Skeletal muscle cell (primary cell): ENCODE measurements around the gene SORCS2.
"Not testable (repeated sequence)": the region's sequence is repeated elsewhere in the genome, so short reads cannot be mapped to it uniquely, and the experiment has no call there.

Experiments
- DNase-seq: peaks from one replicate; pipeline ENCODE4 v3.0.0-alpha.2; 2010; ENCODE audit warnings: low read depth
- H3K4me3 ChIP-seq: 2 replicates; pipeline ENCODE4 v1.5.1; 2011; ENCODE audit warnings: low read depth, mild to moderate bottlenecking, control low read depth, low read length, moderate library complexity

The SORCS2 gene

DNA sequence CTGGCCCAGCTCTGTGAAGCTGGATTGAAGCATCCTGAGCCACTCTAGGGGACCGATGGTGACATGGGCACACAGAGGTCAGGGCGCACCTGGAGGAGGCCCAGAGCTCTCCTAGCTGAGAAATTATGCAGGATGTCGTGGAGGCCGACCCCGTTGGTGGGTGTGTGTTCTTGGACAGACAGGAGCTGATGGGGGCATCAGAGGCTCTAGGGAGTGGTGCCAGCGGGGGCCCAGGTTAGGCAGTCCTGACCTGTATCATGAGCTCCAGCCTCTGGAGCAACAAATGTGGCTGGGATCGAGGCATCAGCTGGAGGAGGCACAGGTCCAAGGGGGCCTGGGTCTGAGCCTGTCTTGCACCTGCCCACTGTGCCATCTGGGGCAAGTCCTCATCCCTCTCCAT, 367.0 kb downstream of the SORCS2 start:
- DNase-seq, result no peak
- H3K4me3 ChIP-seq, result no peak overlapping the region

DNA sequence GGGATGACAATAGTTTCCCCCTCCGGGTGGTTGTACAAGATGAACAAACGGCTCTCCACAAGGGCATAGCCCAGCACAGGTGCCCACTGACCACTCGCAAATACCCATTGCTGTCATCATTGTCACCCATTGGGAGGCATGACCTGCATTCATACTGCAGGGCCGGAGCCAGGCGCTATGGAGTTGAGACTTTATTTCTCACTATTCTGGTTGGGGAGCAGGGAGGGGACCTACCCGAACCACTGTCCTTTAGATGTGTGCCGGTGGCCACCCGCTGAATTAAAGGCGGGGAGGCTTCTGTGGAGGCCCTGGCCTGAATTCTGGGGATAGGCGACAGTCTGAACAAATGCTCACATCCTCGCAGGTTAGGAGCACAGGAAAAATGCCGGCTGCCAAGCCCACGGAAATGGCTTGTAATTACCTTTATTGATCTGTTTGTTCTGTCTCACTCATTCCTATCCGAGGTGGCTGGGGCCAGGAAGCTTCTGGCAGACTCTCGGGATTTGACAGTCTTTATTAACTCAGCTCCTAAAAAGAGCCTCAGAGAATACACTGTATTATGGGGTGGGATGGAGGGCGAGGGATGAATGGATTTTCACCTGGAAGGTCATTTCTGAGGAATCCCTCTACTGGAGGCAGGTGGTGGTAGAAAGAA, 367.5 kb downstream of the SORCS2 start:
- no peak overlapping the region for H3K4me3 ChIP-seq
- no peak for DNase-seq

DNA sequence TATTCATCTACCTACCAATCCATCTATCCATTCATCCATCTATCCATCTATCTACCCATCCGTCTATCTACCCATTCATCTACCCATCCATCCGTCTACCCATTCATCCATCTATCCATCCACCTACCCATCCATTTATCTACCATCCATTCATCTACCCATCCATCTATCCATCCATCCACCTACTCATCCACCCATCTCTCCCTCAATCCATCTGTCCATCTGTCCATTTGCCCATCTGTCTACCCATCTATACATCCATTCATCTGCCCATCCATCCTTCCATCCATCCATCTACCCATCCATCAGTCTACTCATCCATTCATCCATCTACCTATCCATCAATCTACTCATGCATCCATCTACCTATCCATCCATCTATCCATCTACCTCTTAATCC, 369.2 kb downstream of the SORCS2 start:
- no peak overlapping the region for H3K4me3 ChIP-seq

DNA sequence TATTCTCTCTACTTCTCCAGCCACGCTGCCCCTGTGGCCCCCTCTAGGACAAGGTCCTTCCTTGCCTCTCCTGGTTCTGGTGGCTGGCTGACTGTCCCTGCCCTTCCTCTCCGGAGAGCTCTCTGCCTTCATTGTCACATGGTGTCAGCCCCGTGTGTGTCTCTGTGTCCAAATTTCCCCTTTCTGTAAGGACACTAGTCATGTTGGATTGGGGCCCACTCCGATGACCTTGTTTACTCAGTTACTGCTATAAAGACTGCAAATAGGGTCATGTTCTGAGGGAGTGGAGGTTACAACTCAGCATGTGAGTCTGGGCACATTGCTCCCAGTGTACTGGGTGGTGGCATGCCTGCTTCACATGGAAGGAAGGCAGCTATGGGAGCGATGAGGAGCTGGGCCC, 371.9 kb downstream of the SORCS2 start:
- no peak overlapping the region for H3K4me3 ChIP-seq
- no peak for DNase-seq

More for the DNA sequence above, 369.2 kb downstream of the SORCS2 start:
- DNase-seq, result no peak

DNA sequence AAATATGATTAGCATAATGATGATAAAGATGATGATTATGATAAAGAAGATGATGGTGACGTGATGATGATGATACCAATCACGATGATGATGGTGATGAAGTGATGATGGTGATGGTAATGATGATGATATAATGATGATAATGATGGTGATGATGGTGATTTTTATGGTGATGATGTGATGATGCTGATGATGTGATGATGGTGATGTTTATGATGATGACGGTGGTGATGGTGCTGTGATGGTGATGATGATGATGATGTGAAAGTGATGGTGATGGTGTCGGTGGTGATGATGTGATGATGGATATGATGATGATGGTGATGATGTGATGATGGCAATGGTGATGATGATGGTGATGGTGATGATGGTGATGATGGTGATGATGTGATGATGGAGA, 373.1 kb downstream of the SORCS2 start:
- DNase-seq, result no peak
- no peak overlapping the region for H3K4me3 ChIP-seq

DNA sequence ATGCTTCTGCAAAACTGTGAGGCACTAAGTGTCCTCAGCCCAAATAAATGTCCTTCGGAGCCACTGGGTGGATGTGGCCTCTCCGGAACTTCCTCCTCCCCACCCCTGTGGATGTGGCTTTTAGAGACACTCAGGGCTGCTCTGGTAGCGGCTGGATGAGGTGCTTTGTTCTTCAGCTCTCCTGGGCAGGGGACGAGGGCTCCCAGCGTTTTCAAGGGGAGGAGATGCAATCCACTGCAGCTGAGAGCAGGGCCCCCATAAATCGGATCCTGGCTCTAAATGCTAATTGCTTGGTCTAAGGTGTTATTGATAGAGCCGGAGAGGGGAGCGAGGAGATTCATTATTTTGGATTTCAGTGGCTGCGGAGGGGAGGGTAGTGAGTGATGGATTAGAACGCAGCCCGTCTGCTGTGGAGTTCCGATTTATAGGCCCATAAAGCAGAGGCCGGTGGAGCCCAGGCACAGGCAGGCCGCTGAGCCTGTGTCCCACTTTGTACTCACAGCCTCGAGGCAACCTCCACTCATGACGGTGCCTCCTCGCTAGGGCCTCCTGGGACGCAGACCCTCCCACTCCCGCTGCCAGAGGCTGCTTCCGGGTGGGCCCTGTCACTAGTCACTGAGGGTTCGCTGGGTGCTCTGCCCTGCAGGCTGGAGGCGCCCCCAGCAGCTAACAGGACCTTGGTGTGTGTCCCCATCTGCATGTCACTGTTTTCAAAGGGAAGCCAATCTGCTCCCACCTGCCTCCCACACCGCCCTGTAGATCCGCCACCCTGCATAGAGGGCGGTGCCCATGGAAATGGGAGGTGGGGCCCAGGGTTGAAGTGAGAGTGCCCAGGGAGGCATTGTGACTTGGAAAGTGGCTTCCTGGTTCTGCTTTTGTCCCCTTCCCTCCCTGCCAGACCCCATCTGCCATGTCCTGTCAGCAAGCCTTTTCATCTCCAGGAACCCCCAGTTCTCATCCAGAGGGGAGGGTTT, 377.8 kb downstream of the SORCS2 start:
- DNase-seq, result no peak
- no peak overlapping the region for H3K4me3 ChIP-seq

DNA sequence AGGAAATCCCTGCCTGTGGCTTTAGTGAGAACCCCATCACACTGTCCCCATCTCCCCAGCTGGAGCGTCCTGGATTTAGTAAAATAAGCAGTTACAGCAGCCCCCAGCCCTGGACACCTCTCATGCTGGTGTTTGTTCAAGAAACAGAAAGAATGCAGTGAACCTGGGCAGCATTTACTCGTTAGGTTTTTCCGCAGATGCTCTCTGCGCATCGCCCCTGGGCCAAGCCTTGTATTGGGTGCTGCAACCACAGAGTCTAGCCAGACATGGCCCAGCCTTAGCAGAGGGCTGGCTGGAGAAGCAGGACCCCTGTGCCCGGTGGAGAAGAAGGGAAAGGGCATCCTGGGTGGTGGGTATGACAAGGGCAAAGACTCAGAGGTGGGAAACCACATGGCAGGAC, 378.7 kb downstream of the SORCS2 start:
- DNase-seq, result no peak
- no peak overlapping the region for H3K4me3 ChIP-seq

DNA sequence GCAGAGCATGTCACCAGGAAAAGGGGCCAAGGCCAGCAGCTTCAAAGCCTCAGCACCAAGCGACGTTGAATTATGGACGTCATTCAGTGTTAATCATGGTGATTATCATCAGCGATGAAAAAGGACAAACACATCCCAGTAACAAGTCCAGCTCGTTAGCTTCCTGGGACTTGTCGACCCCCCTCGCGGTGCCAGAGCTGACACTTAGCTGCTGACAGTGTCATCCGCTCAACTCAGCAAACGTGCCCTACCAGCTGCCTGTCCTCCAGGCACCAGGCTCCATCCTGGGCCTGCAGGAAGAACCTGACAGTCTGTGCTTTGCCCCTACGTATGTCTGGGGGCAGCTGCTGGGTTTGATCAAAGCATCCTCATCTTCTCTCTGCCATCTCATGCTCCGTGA, 379.4 kb downstream of the SORCS2 start:
- no peak overlapping the region for H3K4me3 ChIP-seq
- DNase-seq, result no peak

DNA sequence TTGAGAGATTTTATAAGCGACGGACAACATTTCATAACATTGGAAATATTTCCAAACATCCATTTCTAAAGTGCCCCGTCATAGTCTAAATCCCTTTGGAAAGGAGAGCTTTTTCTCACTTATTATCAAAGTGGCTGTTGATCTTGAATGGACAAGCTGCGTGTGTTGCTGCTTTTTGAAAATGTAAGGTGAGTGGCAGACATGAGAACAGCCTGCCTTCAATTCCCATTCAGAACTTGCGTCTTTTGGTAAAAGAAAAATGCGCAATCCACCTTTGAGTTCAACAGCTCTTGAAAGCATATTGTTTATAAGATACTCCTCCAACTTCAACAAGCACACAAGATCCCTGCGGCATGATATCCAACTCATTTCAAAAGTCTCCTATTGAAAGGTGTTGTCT, 380.6 kb downstream of the SORCS2 start:
- H3K4me3 ChIP-seq, result no peak overlapping the region
- DNase-seq, result no peak

DNA sequence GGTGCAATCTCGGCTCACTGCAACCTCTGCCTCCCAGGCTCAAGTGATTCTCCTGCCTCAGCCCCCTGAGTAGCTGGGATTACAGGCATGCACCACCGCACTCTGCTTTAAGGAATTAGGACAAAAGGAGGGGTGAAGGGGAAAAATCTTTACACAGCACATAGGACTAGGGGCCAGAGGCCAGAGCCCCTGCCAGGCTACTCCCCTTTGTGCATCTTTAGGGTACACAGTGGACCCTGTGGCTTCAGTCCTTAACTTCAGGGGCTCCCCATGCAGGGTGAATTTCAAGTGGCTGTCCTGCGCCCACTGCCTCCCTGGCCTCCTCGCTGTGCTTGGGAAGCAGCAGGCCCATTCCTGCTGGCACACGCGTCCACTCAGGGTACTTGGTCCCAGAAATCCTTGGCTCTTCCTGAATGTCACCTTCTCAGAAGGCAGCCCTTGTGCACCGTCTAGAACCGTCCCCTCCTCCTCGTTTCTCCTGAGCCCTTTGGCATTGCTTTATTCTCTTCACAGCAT, 381.3 kb downstream of the SORCS2 start:
- no peak for DNase-seq
- H3K4me3 ChIP-seq, result no peak overlapping the region

DNA sequence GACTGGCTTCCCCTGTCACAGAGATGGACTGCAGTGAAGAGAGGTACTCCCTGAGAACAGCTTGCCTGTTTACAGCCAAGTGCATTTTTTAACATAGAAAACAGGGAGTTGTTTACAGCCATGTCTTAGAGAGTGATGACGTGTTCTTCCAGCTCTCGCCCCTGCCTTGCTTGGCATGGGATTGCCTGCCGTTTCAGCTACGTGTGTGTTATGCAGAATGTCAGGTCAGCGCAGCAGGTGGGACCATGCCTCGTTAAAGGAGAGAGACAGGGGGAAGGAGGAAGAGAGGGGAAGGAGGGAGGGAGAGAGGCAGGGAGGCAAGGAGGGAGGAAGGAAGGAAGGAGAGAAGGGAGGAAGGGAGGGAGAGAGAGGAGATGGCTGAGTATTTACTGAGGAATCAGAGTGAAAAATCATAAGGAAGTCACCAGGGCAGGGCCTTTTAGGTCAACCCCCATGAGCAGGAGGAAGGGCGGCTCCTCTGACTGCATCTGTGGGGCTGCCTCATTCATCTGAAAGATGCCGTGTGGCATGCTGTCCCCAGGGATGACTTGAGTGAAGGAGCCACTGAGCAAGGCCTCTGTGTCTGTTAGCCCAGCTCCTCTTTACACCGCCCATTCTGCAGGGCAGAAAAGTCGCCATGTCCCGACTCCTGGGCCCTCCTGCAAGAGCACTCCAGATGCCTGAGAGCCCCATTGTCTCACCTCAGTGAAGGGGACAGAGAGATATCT, 382.1 kb downstream of the SORCS2 start:
- H3K4me3 ChIP-seq, result no peak overlapping the region
- no peak for DNase-seq

DNA sequence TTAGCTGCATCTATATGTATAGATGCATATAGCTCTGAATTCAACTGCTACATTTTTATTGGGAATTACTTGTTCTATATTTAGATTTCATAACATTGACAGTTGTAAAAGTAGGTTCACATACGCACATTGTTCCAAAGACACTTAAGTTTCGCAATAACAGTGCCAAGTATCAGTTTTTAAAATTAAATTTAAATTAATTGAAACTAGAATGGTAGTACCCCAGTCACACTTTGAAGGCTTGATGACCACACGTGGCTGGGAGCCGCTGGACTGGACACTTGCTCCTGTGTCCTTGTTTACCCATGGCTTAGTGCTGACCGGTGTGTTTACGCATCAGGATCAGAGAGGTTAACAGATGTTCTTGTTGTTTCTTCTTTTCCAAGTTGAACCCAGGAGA, 383.1 kb downstream of the SORCS2 start:
- DNase-seq, result no peak
- no peak overlapping the region for H3K4me3 ChIP-seq

DNA sequence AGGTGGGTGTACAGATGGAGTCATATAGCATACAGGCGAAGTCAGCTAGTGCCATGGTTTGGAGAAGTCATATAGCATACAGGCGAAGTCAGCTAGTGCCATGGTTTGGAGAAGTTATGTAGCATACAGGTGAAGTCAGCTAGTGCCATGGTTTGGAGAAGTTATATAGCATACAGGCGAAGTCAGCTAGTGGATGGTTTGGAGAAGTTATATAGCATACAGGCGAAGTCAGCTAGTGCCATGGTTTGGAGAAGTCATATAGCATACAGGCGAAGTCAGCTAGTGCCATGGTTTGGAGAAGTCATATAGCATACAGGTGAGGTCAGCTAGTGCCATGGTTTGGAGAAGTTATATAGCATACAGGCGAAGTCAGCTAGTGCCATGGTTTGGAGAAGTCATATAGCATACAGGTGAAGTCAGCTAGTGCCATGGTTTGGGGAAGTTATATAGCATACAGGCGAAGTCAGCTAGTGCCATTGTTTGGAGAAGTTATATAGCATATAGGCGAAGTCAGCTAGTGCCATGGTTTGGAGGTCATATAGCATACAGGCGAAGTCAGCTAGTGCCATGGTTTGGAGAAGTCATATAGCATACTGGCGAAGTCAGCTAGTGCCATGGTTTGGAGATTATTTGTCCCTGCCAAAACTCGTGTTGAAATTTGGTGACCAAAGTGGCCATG, 385.2 kb downstream of the SORCS2 start:
- DNase-seq, H3K4me3 ChIP-seq: not testable (repeated sequence)

DNA sequence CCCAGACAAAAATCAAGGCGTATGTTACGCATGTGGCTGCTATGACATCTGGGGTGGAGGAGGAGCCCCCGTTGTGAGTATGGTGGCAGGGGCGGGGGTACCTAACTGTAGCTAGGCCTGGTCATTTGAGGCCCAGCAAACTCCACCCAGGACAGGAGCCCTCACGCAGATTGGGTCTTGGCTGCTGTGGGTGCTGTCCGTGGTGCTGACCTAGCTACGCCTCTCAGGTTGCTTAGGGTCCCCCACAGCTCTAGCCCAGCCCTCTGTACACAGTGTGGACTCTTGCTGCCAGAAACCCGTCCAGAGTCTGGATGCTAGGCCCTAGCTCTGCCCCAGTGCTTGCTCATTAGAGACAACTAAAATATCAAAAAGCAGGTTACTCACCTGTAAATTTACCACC, 389.1 kb downstream of the SORCS2 start:
- no peak overlapping the region for H3K4me3 ChIP-seq
- no peak for DNase-seq

DNA sequence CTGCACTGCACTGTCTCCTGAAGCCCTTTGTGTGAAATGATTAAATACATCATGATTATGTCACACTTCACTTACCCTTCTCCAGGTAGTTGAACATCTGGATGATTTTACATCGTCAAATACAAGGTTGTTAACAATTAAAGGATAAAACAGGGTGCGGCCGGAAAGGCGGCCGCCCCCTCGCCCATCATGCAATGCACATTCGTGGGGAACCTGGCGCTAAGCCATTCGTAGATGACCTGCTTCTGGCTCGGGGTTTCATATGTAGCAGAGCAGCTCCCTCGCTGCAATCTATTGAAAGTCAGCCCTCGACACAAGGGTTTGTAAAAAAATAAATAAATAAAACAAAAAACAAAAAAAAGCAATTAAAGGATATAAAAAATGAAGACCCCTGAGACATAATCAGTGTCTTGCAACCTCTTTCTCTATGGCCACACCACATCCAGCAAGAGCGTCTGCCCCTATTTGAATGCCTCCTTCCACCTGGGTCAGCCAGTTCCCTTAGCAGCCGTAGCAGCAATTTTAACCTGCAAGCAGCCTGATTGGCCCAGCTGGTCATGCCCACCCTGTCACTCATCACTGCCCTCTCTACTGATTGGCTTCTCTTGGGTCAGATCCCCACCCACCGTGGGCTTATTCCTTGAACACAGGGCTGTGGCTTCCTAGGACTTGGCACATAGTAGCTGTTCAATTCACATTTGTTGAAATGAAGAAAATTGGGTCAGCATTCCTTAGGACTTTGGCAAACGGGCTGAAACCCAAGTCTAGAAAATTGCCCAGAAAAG, 390.2 kb downstream of the SORCS2 start:
- H3K4me3 ChIP-seq, result no peak overlapping the region
- no peak for DNase-seq

DNA sequence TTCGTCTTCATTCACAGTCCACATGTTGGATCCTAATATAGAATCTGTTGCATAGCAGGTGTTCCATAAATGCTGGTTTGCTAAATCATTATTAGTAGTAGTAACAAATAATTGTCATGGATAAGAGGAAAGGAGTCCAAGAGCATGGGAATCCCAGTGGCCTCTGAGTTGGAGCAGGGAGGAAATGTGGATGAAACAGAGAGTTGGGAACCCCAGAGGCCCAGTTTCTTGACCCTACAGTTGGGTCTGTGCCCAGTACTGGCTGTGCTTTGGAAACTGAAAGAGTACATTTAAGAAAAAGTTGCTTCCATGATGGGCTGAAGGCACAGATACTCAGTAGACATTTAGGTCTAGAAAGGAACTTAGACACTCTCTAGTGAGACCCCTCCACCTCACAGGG, 391.8 kb downstream of the SORCS2 start:
- no peak for DNase-seq
- no peak overlapping the region for H3K4me3 ChIP-seq

DNA sequence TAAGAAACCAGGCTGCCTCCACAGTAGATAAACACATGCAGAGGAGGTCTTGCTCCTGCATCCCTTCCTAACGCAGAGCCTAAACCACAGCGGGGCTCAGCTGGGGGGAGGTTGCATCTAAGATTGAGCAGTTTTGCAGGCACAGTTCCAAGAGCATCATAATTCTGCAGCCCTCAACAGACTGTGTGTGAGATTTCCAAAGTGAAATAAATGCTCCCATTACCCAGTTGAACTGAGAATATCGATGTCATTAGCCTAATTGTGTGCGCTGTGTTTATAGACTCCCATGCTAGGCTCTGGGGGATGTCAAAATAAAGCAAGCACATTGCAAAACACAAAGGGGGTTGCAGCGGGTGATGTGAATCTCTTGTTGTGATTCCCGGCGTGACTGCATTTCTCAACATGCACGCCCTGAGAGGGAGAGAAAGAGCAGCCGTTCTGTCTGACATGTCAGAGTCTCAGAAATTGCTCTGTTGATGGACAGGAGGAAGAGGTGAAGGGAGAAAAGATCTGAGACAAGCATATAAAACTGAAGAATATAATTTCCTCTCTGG, 392.3 kb downstream of the SORCS2 start:
- DNase-seq, result no peak
- H3K4me3 ChIP-seq, result no peak overlapping the region

DNA sequence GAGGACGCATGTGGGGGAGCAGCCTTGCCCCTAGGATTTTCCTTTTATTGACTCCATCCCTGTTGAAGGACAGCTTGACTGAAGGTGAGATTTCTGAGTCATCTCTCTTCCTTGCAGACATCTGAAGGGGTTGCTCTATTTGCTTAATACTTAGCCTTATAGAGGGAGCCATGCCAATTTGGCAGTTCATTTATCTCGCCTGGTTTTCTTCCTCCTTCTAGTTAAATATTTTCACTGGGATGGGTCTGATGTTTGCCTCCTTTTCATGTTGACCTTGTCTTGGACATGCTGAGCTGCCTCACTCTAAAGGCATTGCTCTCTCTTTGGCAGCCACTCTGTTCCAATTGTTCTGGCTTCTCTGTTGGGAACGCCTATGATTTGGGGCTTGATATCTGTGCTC, 393.4 kb downstream of the SORCS2 start:
- no peak overlapping the region for H3K4me3 ChIP-seq
- DNase-seq, result no peak
